Endodermal cell (in vitro differentiated cells): ENCODE results near the gene NGEF. TPM values are rescaled to one million over a fixed set of nuclear protein-coding genes. Genes with fewer than 3 reads are reported as not detected.

ENCODE experiments used
- DNase-seq: peaks from one replicate; pipeline ENCODE4 v3.0.0-alpha.2; 2017
- H3K27ac ChIP-seq: 2 replicates; pipeline ENCODE4 v1.5.1; 2013; ENCODE audit warnings: mild to moderate bottlenecking, low read depth, low read length, moderate library complexity
- H3K27me3 ChIP-seq: 2 replicates; pipeline ENCODE4 v1.6.1; 2013; ENCODE audit warnings: mild to moderate bottlenecking, low read length, moderate library complexity; ENCODE audit not compliant: insufficient read depth, control insufficient read depth, poor library complexity, severe bottlenecking
- H3K36me3 ChIP-seq: 2 replicates; pipeline ENCODE4 v1.7.0; 2013; ENCODE audit warnings: mild to moderate bottlenecking, low read length, moderate library complexity; ENCODE audit not compliant: control insufficient read depth, insufficient read depth
- H3K4me1 ChIP-seq: one replicate; pipeline ENCODE4 v1.7.0; 2013; ENCODE audit warnings: low read length; ENCODE audit not compliant: control insufficient read depth, insufficient read depth
- H3K4me3 ChIP-seq: 2 replicates; pipeline ENCODE4 v1.5.1; 2013; ENCODE audit warnings: mild to moderate bottlenecking, low read length, moderate library complexity
- H3K9ac ChIP-seq: 2 replicates; pipeline ENCODE4 v1.6.1; 2013; ENCODE audit warnings: mild to moderate bottlenecking, low read length, moderate library complexity; ENCODE audit not compliant: poor library complexity, severe bottlenecking; ENCODE audit errors: extremely low read depth
- H3K9me3 ChIP-seq: 2 replicates; pipeline ENCODE4 v1.6.1; 2013; ENCODE audit warnings: mild to moderate bottlenecking, low read length, moderate library complexity; ENCODE audit not compliant: control insufficient read depth
- H3K27ac Mint-ChIP-seq: 2 replicates; pipeline ENCODE4 v1.8.0; 2020; ENCODE audit warnings: mixed read lengths
- H3K27me3 Mint-ChIP-seq: 2 replicates; pipeline ENCODE4 v1.8.0; 2021; ENCODE audit warnings: mild to moderate bottlenecking, mixed read lengths; ENCODE audit not compliant: insufficient read depth
- H3K36me3 Mint-ChIP-seq: 2 replicates; pipeline ENCODE4 v1.8.0; 2020; ENCODE audit warnings: low read depth, mixed read lengths
- H3K4me1 Mint-ChIP-seq: 2 replicates; pipeline ENCODE4 v1.8.0; 2020; ENCODE audit warnings: mixed read lengths
- H3K4me3 Mint-ChIP-seq: 2 replicates; pipeline ENCODE4 v1.8.0; 2020; ENCODE audit warnings: mild to moderate bottlenecking, moderate library complexity, mixed read lengths
- H3K9me3 Mint-ChIP-seq: 2 replicates; pipeline ENCODE4 v1.8.0; 2020; ENCODE audit warnings: mild to moderate bottlenecking, mixed read lengths
- WGBS, 2 experiments: methylation state at CpG; one replicate each; pipeline versions ENCODE4 v1.1.5 to v1.1.7; 2013; ENCODE audit warnings: missing lambda C conversion rate in 2 of 2, mixed read lengths in 1 of 2; ENCODE audit not compliant: insufficient coverage in 1 of 2, insufficient read length in 1 of 2; 5-methylcytosine and 5-hydroxymethylcytosine counted together
- total RNA-seq, 2 donors: library from RNA; stranded (reverse); fragmentation: NEBNext Ultra II Directional in 1 of 2; extraction: Animal tissue kit (Norgen Biotek cat#: 25700) in 1 of 2; gene quantifications; 2 replicates in 1 of 2; 3 replicates in 1 of 2; pipeline ENCODE4 v1.2.1, GENCODE V29; 2021
- TF ChIP-seq, protein P1 (sequence below): fragments of 200-600 bp; sonication (generic); conservative IDR thresholded peaks from 2 replicates; pipeline ENCODE4 v1.5.0; 2021; ENCODE audit warnings: antibody characterized with exemption, mild to moderate bottlenecking

The NGEF gene
- total RNA-seq, 2 donors from 2014 or later, result 1.8 to 2.9 TPM

DNA sequence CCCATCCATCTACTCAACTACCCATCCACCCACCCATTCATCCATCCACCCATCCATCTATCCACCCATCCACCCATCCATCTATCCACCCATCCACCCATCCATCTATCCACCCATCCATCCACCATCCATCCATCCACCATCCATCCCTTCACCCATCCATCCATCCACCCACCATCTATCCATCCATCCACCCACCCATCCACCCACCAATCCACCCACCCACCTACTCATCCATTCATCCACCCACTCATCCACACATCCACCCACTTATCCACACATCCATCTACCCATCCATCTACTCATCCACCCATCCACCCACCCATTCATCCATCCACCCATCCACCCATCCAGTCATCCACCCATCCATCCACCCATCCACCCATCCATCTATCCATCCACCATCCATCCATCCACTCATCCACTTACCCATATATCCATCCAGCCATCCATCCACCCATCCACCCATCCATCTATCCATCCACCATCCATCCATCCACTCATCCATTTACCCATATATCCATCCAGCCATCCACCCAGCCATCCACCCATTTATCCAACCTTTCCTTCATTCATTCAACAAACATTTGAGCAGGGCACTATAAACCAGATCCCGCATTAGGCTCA lies 2.1 kb upstream of the NGEF start:
- Histone ChIP-seq H3K9ac (no peak overlapping the region), H3K9me3 (no peaks in the 10 kb centered on the region), H3K27ac (no peak overlapping the region), H3K36me3 (no peaks in the 10 kb centered on the region), H3K27me3 (no peaks in the 10 kb centered on the region), H3K4me3 (no peak overlapping the region), H3K4me1 (no peaks in the 10 kb centered on the region)
- TF ChIP-seq, protein P1, sequence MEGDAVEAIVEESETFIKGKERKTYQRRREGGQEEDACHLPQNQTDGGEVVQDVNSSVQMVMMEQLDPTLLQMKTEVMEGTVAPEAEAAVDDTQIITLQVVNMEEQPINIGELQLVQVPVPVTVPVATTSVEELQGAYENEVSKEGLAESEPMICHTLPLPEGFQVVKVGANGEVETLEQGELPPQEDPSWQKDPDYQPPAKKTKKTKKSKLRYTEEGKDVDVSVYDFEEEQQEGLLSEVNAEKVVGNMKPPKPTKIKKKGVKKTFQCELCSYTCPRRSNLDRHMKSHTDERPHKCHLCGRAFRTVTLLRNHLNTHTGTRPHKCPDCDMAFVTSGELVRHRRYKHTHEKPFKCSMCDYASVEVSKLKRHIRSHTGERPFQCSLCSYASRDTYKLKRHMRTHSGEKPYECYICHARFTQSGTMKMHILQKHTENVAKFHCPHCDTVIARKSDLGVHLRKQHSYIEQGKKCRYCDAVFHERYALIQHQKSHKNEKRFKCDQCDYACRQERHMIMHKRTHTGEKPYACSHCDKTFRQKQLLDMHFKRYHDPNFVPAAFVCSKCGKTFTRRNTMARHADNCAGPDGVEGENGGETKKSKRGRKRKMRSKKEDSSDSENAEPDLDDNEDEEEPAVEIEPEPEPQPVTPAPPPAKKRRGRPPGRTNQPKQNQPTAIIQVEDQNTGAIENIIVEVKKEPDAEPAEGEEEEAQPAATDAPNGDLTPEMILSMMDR, result no peak
- Mint-ChIP-seq H3K9me3 (peaks cover 2% of the 10 kb centered on the region), H3K4me3 (no peak overlapping the region), H3K4me1 (no peaks in the 10 kb centered on the region), H3K27ac (no peak overlapping the region), H3K36me3 (no peaks in the 10 kb centered on the region), H3K27me3 (peaks cover 25% of the 10 kb centered on the region)
- WGBS, 2 experiments, result 83% methylated on average over 1 of the region's 1 CpG; no CpG with 5 or more reads in 1 of the 2 experiments
- DNase-seq, result peak; percentile 7

DNA sequence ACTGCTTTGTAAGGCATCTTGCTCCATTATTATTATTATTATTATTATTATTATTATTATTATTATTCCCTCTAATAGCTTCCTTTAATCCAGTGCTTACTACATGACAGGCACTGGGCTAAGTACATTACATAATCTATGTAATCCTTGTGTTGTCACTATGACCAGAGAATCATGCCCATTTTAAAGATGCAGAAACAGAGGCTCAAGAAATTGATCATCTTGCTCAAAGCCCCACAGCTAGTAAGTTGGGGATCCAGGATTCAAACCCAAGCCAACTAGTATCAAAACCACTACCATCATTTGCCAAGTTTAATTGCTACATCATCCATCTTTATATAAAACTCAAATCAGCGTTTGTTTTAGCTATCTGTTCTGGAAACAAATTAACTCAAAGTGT lies 594 bp upstream of the NGEF start:
- no peaks in the 10 kb centered on the region for H3K4me1 Mint-ChIP-seq
- no peak for DNase-seq
- WGBS, 2 experiments, result 93% methylated on average over 1 of the region's 1 CpG; no CpG with 5 or more reads in 1 of the 2 experiments

DNA sequence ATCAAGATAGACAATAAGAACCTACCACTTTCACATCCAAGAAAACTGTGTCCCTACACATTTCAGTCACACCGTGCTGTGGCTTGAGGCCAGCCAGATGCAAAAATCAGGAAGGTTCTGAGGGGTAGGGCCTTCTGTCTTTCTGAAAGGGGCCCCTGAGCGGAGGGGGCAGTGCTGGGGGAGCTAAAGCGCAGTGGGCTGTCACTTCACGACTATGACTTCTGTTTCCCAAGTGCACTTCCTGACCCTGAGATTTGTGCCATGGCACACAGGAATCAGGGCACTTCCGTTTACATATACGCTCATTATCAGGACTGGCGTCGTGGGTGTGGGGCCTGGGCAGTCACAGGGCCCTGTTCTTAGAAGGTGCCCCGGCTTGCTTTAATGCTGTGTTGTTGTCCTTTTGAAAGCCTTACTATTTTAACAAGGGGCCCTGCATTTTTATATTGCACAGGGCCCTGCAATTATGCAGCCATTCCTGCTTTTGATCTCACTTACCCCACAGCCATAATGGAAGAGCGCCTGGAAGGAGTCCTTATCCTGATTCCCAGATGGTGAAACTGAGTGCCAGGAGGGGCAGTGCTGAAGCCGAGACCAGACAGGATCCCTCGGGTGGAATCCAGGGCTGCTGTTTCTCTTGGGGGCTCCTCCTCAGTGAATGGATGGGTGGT lies 620 bp downstream of the NGEF start:
- Mint-ChIP-seq H3K4me3 (no peak overlapping the region), H3K4me1 (no peaks in the 10 kb centered on the region), H3K27ac (no peak overlapping the region), H3K9me3 (no peaks in the 10 kb centered on the region), H3K27me3 (peaks cover 14% of the 10 kb centered on the region), H3K36me3 (no peaks in the 10 kb centered on the region)
- no peaks in the 10 kb centered on the region for H3K36me3 ChIP-seq
- peak; percentile 28 for DNase-seq
- no peak overlapping the region for H3K4me3 ChIP-seq
- H3K9me3 ChIP-seq, result no peaks in the 10 kb centered on the region
- no peaks in the 10 kb centered on the region for H3K4me1 ChIP-seq
- H3K9ac ChIP-seq, result no peak overlapping the region
- no peak overlapping the region for H3K27ac ChIP-seq
- no peaks in the 10 kb centered on the region for H3K27me3 ChIP-seq
- WGBS, 2 experiments, result 83 to 90% methylated on average over 7 to 12 of the region's 12 CpGs
- TF ChIP-seq, protein P1, result no peak

More for the DNA sequence above, 594 bp upstream of the NGEF start:
- Histone ChIP-seq H3K27me3 (no peaks in the 10 kb centered on the region), H3K4me1 (no peaks in the 10 kb centered on the region), H3K36me3 (no peaks in the 10 kb centered on the region), H3K27ac (no peak overlapping the region), H3K4me3 (no peak overlapping the region), H3K9ac (no peak overlapping the region), H3K9me3 (no peaks in the 10 kb centered on the region)
- Mint-ChIP-seq H3K27me3 (peaks cover 25% of the 10 kb centered on the region), H3K27ac (no peak overlapping the region), H3K9me3 (peaks cover 2% of the 10 kb centered on the region), H3K4me3 (no peak overlapping the region), H3K36me3 (no peaks in the 10 kb centered on the region)
- TF ChIP-seq, protein P1, result no peak
